K562 (cell line): Measurements from ENCODE around the gene CACNA1E. TPM values are rescaled to one million over a fixed set of nuclear protein-coding genes. Genes with fewer than 3 reads are reported as not detected.

Source experiments
- ATAC-seq: fragments of 200-7000 bp; cut with Tn5 transposase; 3 replicates; pipeline ENCODE4 v1.9.1; 2020; ENCODE audit warnings: moderate library complexity
- BruUV-seq: library from RNA; stranded (reverse); fragments of 400-500 nt; replicated peaks from 2 replicates; lab custom pipeline; 2021; lab: Mats Ljungman, UMichigan
- CTCF ChIA-PET: fragments of 300-600 bp; formaldehyde crosslinking; extraction: SDS; loops from one replicate; lab custom pipeline; 2021; ENCODE audit warnings: low intra/inter-chr PET ratio; lab: Yijun Ruan, JAX
- POLR2A ChIA-PET: fragments of 300-600, 350-650 bp; sonication (Branson Sonifier 250); formaldehyde crosslinking; extraction: SDS; loops from one replicate; lab custom pipeline; 2021; ENCODE audit warnings: antibody characterized with exemption, inconsistent platforms; lab: Yijun Ruan, JAX
- DNase-seq, 4 experiments: peaks; one replicate each; pipeline versions ENCODE4 v3.0.0 to v3.0.0-alpha.2; 2011 to 2018; ENCODE audit warnings: low spot score in 3 of 4, mixed read lengths in 3 of 4; ENCODE audit errors: extremely low read depth in 1 of 4
- FAIRE-seq: peaks from 2 replicates; lab custom pipeline; 2011; peaks lifted over from hg19 to GRCh38; lab: Jason Lieb, UNC
- H2AFZ ChIP-seq: 2 replicates; pipeline ENCODE4 v1.6.0; 2011; ENCODE audit warnings: low read depth, low read length, control low read depth, inconsistent platforms
- H3K27ac ChIP-seq: fragments of 200-600 bp; 3 replicates; pipeline ENCODE4 v1.8.0; 2011; ENCODE audit warnings: low read depth, mild to moderate bottlenecking, control low read depth, inconsistent platforms, low read length, moderate library complexity, mixed read lengths; ENCODE audit errors: extremely low read depth
- H3K27me3 ChIP-seq, 2 experiments: fragments of 300-600 bp in 1 of 2; 2 replicates in 1 of 2; 3 replicates in 1 of 2; pipeline versions ENCODE4 v1.6.0 to v1.8.0; 2011; ENCODE audit warnings: inconsistent platforms in 2 of 2, low read length in 2 of 2, mild to moderate bottlenecking in 1 of 2, mixed read lengths in 1 of 2, moderate library complexity in 1 of 2; ENCODE audit not compliant: control insufficient read depth in 2 of 2, insufficient read depth in 2 of 2
- H3K36me3 ChIP-seq: fragments of 300-600 bp; 3 replicates; pipeline ENCODE4 v1.8.0; 2011; ENCODE audit warnings: mild to moderate bottlenecking, low read length, inconsistent platforms; ENCODE audit not compliant: control insufficient read depth, insufficient read depth
- H3K4me1 ChIP-seq, 2 experiments: fragments of 200-600 bp in 1 of 2; replicated peaks in 1 of 2; 2 replicates in 1 of 2; 3 replicates in 1 of 2; pipeline versions ENCODE4 v1.5.1 to v1.8.0; 2011; ENCODE audit warnings: inconsistent platforms in 2 of 2, low read length in 2 of 2, mild to moderate bottlenecking in 1 of 2, mixed read lengths in 1 of 2, moderate library complexity in 1 of 2; ENCODE audit not compliant: control insufficient read depth in 2 of 2, insufficient read depth in 2 of 2
- H3K4me2 ChIP-seq: 2 replicates; pipeline ENCODE4 v1.6.1; 2011; ENCODE audit warnings: low read length, control low read depth, inconsistent platforms, mixed read lengths; ENCODE audit not compliant: insufficient read depth
- H3K4me3 ChIP-seq: fragments of 200-600 bp; sonication (generic), shearing (Covaris generic); 2 replicates; pipeline ENCODE4 v1.5.1; 2016; ENCODE audit warnings: control low read depth, inconsistent platforms
- H3K79me2 ChIP-seq: fragments of 200-600 bp; 3 replicates; pipeline ENCODE4 v1.8.0; 2011; ENCODE audit warnings: low read length, inconsistent platforms; ENCODE audit not compliant: control insufficient read depth, insufficient read depth
- H3K9ac ChIP-seq, 2 experiments: 2 replicates each; pipeline versions ENCODE4 v1.6.0 to v1.6.1; 2011; ENCODE audit warnings: low read depth in 2 of 2, low read length in 2 of 2, control low read depth in 1 of 2, inconsistent platforms in 1 of 2, mild to moderate bottlenecking in 1 of 2, mixed read lengths in 1 of 2; ENCODE audit not compliant: insufficient read depth in 1 of 2
- H3K9me1 ChIP-seq: one replicate; pipeline ENCODE4 v1.6.0; 2011; ENCODE audit warnings: inconsistent platforms, mild to moderate bottlenecking, low read length, moderate library complexity; ENCODE audit not compliant: control insufficient read depth, insufficient read depth
- H3K9me3 ChIP-seq: replicated peaks from 2 replicates; pipeline ENCODE4 v1.5.1; 2011; ENCODE audit warnings: low read depth, low read length, inconsistent platforms; ENCODE audit not compliant: control insufficient read depth, insufficient read depth
- H4K20me1 ChIP-seq: replicated peaks from 2 replicates; pipeline ENCODE4 v1.6.1; 2011; ENCODE audit warnings: low read length, inconsistent platforms, mixed read lengths; ENCODE audit not compliant: control insufficient read depth, insufficient read depth
- ESRRB ChIP-seq: fragments of 250-450 bp; sonication (Bioruptor Pico); IDR thresholded peaks from 2 replicates; pipeline ENCODE4 v1.5.0; 2020; ENCODE audit warnings: mild to moderate bottlenecking, moderate library complexity, borderline replicate concordance
- MAFF ChIP-seq: IDR thresholded peaks from 2 replicates; pipeline ENCODE4 v1.6.1; 2012; ENCODE audit warnings: low read length, improper control_type of control experiment
- MAFG ChIP-seq: fragments of 450-650 bp; conservative IDR thresholded peaks from 2 replicates; pipeline ENCODE4 v1.6.1; 2016; ENCODE audit warnings: missing genetic modification characterization, missing compliant biosample characterization
- MCM5 ChIP-seq: fragments of 450-650 bp; IDR thresholded peaks from 2 replicates; pipeline ENCODE4 v1.6.1; 2016; ENCODE audit warnings: low read depth
- SMAD2 ChIP-seq: fragments of 150-350 bp; IDR thresholded peaks from 2 replicates; pipeline ENCODE4 v1.6.1; 2014; ENCODE audit warnings: low read depth, mild to moderate bottlenecking, low read length
- SREBF1 ChIP-seq: fragments of 150-350 bp; IDR thresholded peaks from 2 replicates; pipeline ENCODE4 v1.6.1; 2014; ENCODE audit warnings: antibody characterized with exemption, low read depth, low read length, borderline replicate concordance
- ZBTB17 ChIP-seq: fragments of 450-650 bp; formaldehyde crosslinking; IDR thresholded peaks from 2 replicates; pipeline ENCODE4 v1.4.0; 2020; ENCODE audit warnings: mild to moderate bottlenecking
- ZBTB2 ChIP-seq: fragments of 450-650 bp; IDR thresholded peaks from 2 replicates; pipeline ENCODE4 v1.6.1; 2016; ENCODE audit warnings: antibody characterized with exemption
- ZKSCAN3 ChIP-seq: fragments of 250-450 bp; sonication (Bioruptor Pico); IDR thresholded peaks from 2 replicates; pipeline ENCODE4 v1.4.0; 2020
- ZNF449 ChIP-seq: fragments of 250-450 bp; sonication (Bioruptor Pico); IDR thresholded peaks from 2 replicates; pipeline ENCODE4 v1.8.0; 2022; ENCODE audit warnings: moderate library complexity, mild to moderate bottlenecking, inconsistent platforms
- ZNF668 ChIP-seq: fragments of 250-450 bp; sonication (Bioruptor Pico); IDR thresholded peaks from 2 replicates; pipeline ENCODE4 v1.8.0; 2022; ENCODE audit warnings: mild to moderate bottlenecking, inconsistent platforms
- ZZZ3 ChIP-seq: fragments of 450-650 bp; IDR thresholded peaks from 2 replicates; pipeline ENCODE4 v1.6.1; 2016; ENCODE audit warnings: antibody characterized with exemption, mild to moderate bottlenecking, moderate library complexity
- WGBS: fragments of 100-300 bp; shearing (Covaris generic); methylation state at CpG from one replicate; pipeline ENCODE4 v1.1.6; 2016; ENCODE audit warnings: low coverage, mixed read lengths; ENCODE audit not compliant: insufficient coverage; ENCODE audit errors: missing lambda C conversion rate; 5-methylcytosine and 5-hydroxymethylcytosine counted together
- in situ Hi-C: fragments of 300-500 bp; cut with MboI; formaldehyde crosslinking; loops from 4 replicates; pipeline ENCODE4 v1.15.0; 2018; ENCODE audit warnings: inconsistent platforms, mixed read lengths
- intact Hi-C: fragments of 100-400 bp; cut with micrococcal nuclease; formaldehyde crosslinking; loops from 2 replicates; pipeline ENCODE4 v1.14.2; 2022
- polyA plus RNA-seq, 8 experiments: library from polyadenylated mRNA; depleted of rRNA in 4 of 8; stranded (reverse) in 5 of 8; unstranded in 3 of 8; fragments of >200 nt; fragmentation: Nextera tagmentation in 2 of 8; fragmentation: Illumina TruSeq in 1 of 8; extraction: Ambion mirVana in 2 of 8; extraction: Trizol in 1 of 8; gene quantifications; 2 replicates each; pipeline versions ENCODE4 v1.2.1 to v1.2.3, GENCODE V29; 2011 to 2014; ENCODE audit warnings: inconsistent platforms in 1 of 8, missing spikeins in 1 of 8
- total RNA-seq, 7 experiments: library from RNA; depleted of rRNA in 6 of 7; stranded (reverse); fragments of >200 nt in 6 of 7; fragmentation: Illumina TruSeq in 2 of 7; extraction: Trizol in 2 of 7; gene quantifications; 2 replicates each; pipeline versions ENCODE4 v1.2.1 to v1.2.3, GENCODE V29; 2011 to 2021; ENCODE audit warnings: low replicate concordance in 1 of 7
- TF ChIP-seq, protein P1 (sequence below): fragments of 450-650 bp; formaldehyde crosslinking; IDR thresholded peaks from 2 replicates; pipeline ENCODE4 v1.4.0; 2022; ENCODE audit warnings: missing genetic modification characterization
- TF ChIP-seq, protein P2 (sequence below): sonication (generic); IDR thresholded peaks from 2 replicates; pipeline ENCODE4 v1.6.1; 2016

Gene CACNA1E
- total and polyA plus RNA-seq, 9 of the 15 experiments (the other 6 are each of a cell fraction or from before 2014, with no cell fraction given): under 0.01 to 0.04 TPM; not detected in 7

DNA sequence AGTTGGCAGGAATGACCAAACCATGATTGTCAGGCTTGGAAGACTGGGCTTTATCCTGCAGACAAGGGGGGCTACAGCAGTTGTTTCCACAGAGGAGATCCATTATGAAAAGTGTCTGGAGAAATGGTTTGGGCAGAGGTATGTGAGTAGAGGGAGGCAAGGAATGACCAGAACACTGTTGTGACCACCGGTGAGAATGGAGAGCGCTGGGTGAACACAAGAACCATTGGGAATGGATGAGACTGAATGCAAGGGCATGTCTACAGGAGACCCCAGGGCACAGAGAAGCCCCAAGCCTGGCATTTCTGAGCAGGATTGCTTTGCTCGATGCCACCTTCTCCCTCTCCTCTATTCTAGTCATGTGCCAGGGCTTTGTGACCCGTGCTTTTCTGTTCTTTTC lies 125.1 kb downstream of the CACNA1E start:
- H3K27me3 ChIP-seq: no peaks in the 10 kb centered on the region
- no peak overlapping the region for H3K9ac ChIP-seq
- no peaks in the 10 kb centered on the region for H3K79me2 ChIP-seq
- H3K27ac ChIP-seq: no peak overlapping the region
- BruUV-seq: no TSS peak
- H3K4me1 ChIP-seq: no peaks in the 10 kb centered on the region
- FAIRE-seq: no peak
- H3K4me2 ChIP-seq: no peak overlapping the region
- no peaks in the 10 kb centered on the region for H3K9me3 ChIP-seq
- no peaks in the 10 kb centered on the region for H4K20me1 ChIP-seq
- no peak for DNase-seq
- CTCF ChIA-PET: no interaction called here
- ATAC-seq: no peak
- no peaks in the 10 kb centered on the region for H3K36me3 ChIP-seq
- H3K9me1 ChIP-seq: no peaks in the 10 kb centered on the region
- WGBS: 0% methylated on average over 4 of the region's 4 CpGs
- intact Hi-C loops: no loop called here
- TF ChIP-seq ZZZ3 (no peak), SREBF1 (no peak), MCM5 (no peak), MAFF (no peak), ZNF668 (CRISPR knock-in tag) (no peak)
- TF ChIP-seq, protein P1, sequence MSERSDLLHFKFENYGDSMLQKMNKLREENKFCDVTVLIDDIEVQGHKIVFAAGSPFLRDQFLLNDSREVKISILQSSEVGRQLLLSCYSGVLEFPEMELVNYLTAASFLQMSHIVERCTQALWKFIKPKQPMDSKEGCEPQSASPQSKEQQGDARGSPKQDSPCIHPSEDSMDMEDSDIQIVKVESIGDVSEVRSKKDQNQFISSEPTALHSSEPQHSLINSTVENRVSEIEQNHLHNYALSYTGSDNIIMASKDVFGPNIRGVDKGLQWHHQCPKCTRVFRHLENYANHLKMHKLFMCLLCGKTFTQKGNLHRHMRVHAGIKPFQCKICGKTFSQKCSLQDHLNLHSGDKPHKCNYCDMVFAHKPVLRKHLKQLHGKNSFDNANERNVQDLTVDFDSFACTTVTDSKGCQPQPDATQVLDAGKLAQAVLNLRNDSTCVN: no peak
- TF ChIP-seq, all 486 proteins: peak for 0
- POLR2A ChIA-PET: no interaction called here
- in situ Hi-C loops: no loop called here
- Histone ChIP-seq H2AFZ (no peak overlapping the region), H3K4me3 (no peak overlapping the region)

DNA sequence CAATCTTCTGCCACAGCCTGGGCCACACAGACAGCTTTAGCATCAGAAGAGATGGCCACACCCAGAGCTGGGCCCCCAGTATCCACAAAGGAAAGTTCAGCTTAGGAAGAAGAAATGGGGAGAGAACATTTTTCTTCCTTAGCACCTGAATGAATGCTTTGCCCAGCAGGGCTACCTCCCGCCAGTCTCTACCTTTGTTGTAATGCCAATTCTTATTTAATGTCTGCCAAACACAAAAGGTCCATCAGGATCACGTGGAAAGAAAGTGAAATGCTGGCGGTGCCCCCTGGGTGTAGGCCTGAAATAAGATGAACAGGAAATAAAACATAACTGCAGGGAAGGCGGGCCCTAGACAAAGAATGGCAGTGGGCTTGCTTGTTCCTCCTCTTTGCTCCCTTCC lies 125.6 kb downstream of the CACNA1E start:
- no peaks in the 10 kb centered on the region for H3K27me3 ChIP-seq
- H3K4me1 ChIP-seq: no peaks in the 10 kb centered on the region
- no peak overlapping the region for H3K27ac ChIP-seq
- H4K20me1 ChIP-seq: no peaks in the 10 kb centered on the region
- ATAC-seq (no peak), DNase-seq (no peak), FAIRE-seq (no peak)
- no peak overlapping the region for H2AFZ ChIP-seq
- no peak overlapping the region for H3K4me3 ChIP-seq
- intact Hi-C loops: no loop called here
- BruUV-seq: no TSS peak
- no peaks in the 10 kb centered on the region for H3K9me1 ChIP-seq
- in situ Hi-C loops: no loop called here
- H3K9ac ChIP-seq: no peak overlapping the region
- H3K9me3 ChIP-seq: no peaks in the 10 kb centered on the region
- no peaks in the 10 kb centered on the region for H3K36me3 ChIP-seq
- POLR2A ChIA-PET: no interaction called here
- CTCF ChIA-PET: no interaction called here
- no peak overlapping the region for H3K4me2 ChIP-seq
- H3K79me2 ChIP-seq: no peaks in the 10 kb centered on the region
- 1% methylated on average over 4 of the region's 4 CpGs for WGBS
- TF ChIP-seq ZNF449 (no peak), SMAD2 (no peak), ESRRB (CRISPR knock-in tag) (no peak), ZBTB2 (no peak), ZBTB17 (CRISPR knock-in tag) (no peak), ZKSCAN3 (CRISPR knock-in tag) (no peak), MAFG (tag) (no peak)
- TF ChIP-seq, protein P2, sequence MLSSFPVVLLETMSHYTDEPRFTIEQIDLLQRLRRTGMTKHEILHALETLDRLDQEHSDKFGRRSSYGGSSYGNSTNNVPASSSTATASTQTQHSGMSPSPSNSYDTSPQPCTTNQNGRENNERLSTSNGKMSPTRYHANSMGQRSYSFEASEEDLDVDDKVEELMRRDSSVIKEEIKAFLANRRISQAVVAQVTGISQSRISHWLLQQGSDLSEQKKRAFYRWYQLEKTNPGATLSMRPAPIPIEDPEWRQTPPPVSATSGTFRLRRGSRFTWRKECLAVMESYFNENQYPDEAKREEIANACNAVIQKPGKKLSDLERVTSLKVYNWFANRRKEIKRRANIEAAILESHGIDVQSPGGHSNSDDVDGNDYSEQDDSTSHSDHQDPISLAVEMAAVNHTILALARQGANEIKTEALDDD: no peak
